CD14-positive monocyte (primary cell): ENCODE results near the gene AQP7. TPM values are rescaled to one million over a fixed set of nuclear protein-coding genes. Genes with fewer than 3 reads are reported as not detected.

Experiments
- DNase-seq, 3 donors: peaks; one replicate each; pipeline ENCODE4 v3.0.0-alpha.2; 2011 to 2022
- H2AFZ ChIP-seq: 2 replicates; pipeline ENCODE4 v1.6.0; 2012; ENCODE audit warnings: mild to moderate bottlenecking, low read depth, low read length, inconsistent platforms; ENCODE audit not compliant: insufficient read depth, poor library complexity, severe bottlenecking
- H3K27ac ChIP-seq, 2 donors: 1 replicate in 1 of 2; 2 replicates in 1 of 2; pipeline ENCODE4 v1.5.1; 2012 to 2013; ENCODE audit warnings: low read length in 2 of 2, control low read depth in 1 of 2, inconsistent platforms in 1 of 2, low read depth in 1 of 2, mild to moderate bottlenecking in 1 of 2
- H3K27me3 ChIP-seq, 2 donors: one replicate each; pipeline versions ENCODE4 v1.6.0 to v1.6.1; 2011 to 2013; ENCODE audit warnings: low read length in 2 of 2; ENCODE audit not compliant: control insufficient read depth in 2 of 2, insufficient read depth in 2 of 2
- H3K36me3 ChIP-seq, 2 donors: replicated peaks in 1 of 2; 1 replicate in 1 of 2; 2 replicates in 1 of 2; pipeline versions ENCODE4 v1.5.1 to v1.6.1; 2012 to 2013; ENCODE audit warnings: low read length in 2 of 2, control low read depth in 1 of 2, inconsistent platforms in 1 of 2, mild to moderate bottlenecking in 1 of 2; ENCODE audit not compliant: insufficient read depth in 2 of 2, control insufficient read depth in 1 of 2
- H3K4me1 ChIP-seq, 2 donors: 1 replicate in 1 of 2; 2 replicates in 1 of 2; pipeline versions ENCODE4 v1.5.1 to v1.6.1; 2012 to 2013; ENCODE audit warnings: low read length in 2 of 2, control low read depth in 1 of 2, inconsistent platforms in 1 of 2, mild to moderate bottlenecking in 1 of 2, moderate library complexity in 1 of 2; ENCODE audit not compliant: insufficient read depth in 2 of 2, control insufficient read depth in 1 of 2
- H3K4me2 ChIP-seq: replicated peaks from 2 replicates; pipeline ENCODE3; 2012; ENCODE audit warnings: low read length, moderate library complexity, mild to moderate bottlenecking; ENCODE audit not compliant: poor library complexity, severe bottlenecking; ENCODE audit errors: extremely low read depth
- H3K4me3 ChIP-seq, 3 experiments: fragments of 200-600 bp in 1 of 3; sonication (generic) in 1 of 3; replicated peaks in 1 of 3; 1 replicate in 2 of 3; 2 replicates in 1 of 3; pipeline ENCODE4 v1.5.1; 2011 to 2013; ENCODE audit warnings: low read length in 3 of 3, mild to moderate bottlenecking in 3 of 3, control low read depth in 2 of 3, low read depth in 2 of 3, inconsistent platforms in 1 of 3, moderate library complexity in 1 of 3
- H3K79me2 ChIP-seq: 2 replicates; pipeline ENCODE4 v1.6.0; 2012; ENCODE audit warnings: mild to moderate bottlenecking, control low read depth, inconsistent platforms, low read length, moderate library complexity; ENCODE audit not compliant: insufficient read depth
- H3K9ac ChIP-seq: 2 replicates; pipeline ENCODE4 v1.6.0; 2017; ENCODE audit warnings: low read length, mild to moderate bottlenecking; ENCODE audit not compliant: insufficient read depth, poor library complexity, severe bottlenecking
- H3K9me3 ChIP-seq, 2 donors: replicated peaks in 1 of 2; 1 replicate in 1 of 2; 2 replicates in 1 of 2; pipeline versions ENCODE4 v1.5.1 to v1.6.1; 2012 to 2013; ENCODE audit warnings: low read length in 2 of 2, control low read depth in 1 of 2; ENCODE audit not compliant: control insufficient read depth in 1 of 2, insufficient read depth in 1 of 2
- H4K20me1 ChIP-seq: 2 replicates; pipeline ENCODE4 v1.6.0; 2012; ENCODE audit warnings: mild to moderate bottlenecking, low read length, control low read depth, moderate library complexity; ENCODE audit not compliant: insufficient read depth
- H3K27ac Mint-ChIP-seq, 7 donors: one replicate each; pipeline ENCODE4 v1.8.0; 2020; ENCODE audit warnings: mild to moderate bottlenecking in 7 of 7, mixed read lengths in 7 of 7, moderate library complexity in 6 of 7, inconsistent platforms in 2 of 7
- H3K27me3 Mint-ChIP-seq, 3 donors: one replicate each; pipeline ENCODE4 v1.8.0; 2021 to 2022; ENCODE audit warnings: low read depth in 3 of 3, mild to moderate bottlenecking in 3 of 3, mixed read lengths in 3 of 3, moderate library complexity in 3 of 3, inconsistent platforms in 1 of 3
- H3K36me3 Mint-ChIP-seq, 2 donors: one replicate each; pipeline ENCODE4 v1.8.0; 2020; ENCODE audit warnings: mixed read lengths in 2 of 2, inconsistent platforms in 1 of 2, mild to moderate bottlenecking in 1 of 2
- H3K4me1 Mint-ChIP-seq: one replicate; pipeline ENCODE4 v1.8.0; 2020; ENCODE audit warnings: mild to moderate bottlenecking, mixed read lengths
- H3K4me3 Mint-ChIP-seq, 2 donors: one replicate each; pipeline ENCODE4 v1.8.0; 2020; ENCODE audit warnings: mild to moderate bottlenecking in 2 of 2, mixed read lengths in 2 of 2, moderate library complexity in 1 of 2
- H3K9me3 Mint-ChIP-seq, 7 donors: one replicate each; pipeline ENCODE4 v1.8.0; 2020 to 2022; ENCODE audit warnings: mixed read lengths in 7 of 7, mild to moderate bottlenecking in 6 of 7, moderate library complexity in 6 of 7, inconsistent platforms in 2 of 7
- WGBS: methylation state at CpG from one replicate; pipeline ENCODE4 v1.1.5; 2013; ENCODE audit warnings: missing lambda C conversion rate; ENCODE audit not compliant: insufficient coverage; 5-methylcytosine and 5-hydroxymethylcytosine counted together
- intact Hi-C, 2 donors: fragments of 100-400 bp; cut with micrococcal nuclease; formaldehyde crosslinking; loops; one replicate each; pipeline versions ENCODE4 v1.15.0 to v1.15.1; 2023
- polyA plus RNA-seq, 3 donors: library from polyadenylated mRNA; depleted of rRNA in 1 of 3; unstranded in 2 of 3; stranded (reverse) in 1 of 3; fragments of 300-500 nt in 2 of 3; fragments of >200 nt in 1 of 3; fragmentation: Illumina TruSeq in 2 of 3; gene quantifications; 1 replicate in 2 of 3; 2 replicates in 1 of 3; pipeline ENCODE4 v1.2.3, GENCODE V29; 2012 to 2021
- TF ChIP-seq, protein P1 (sequence below): fragments of 200-600 bp; IDR thresholded peaks from one replicate; pipeline ENCODE4 v1.8.0; 2022; ENCODE audit warnings: antibody characterized with exemption, mild to moderate bottlenecking

The AQP7 gene
- polyA plus RNA-seq, 3 donors: not detected

GRCh38 chr9:33377089-33377715 lies 25.2 kb downstream of the AQP7 start:
- no peaks in the 10 kb centered on the region for H4K20me1 ChIP-seq
- Mint-ChIP-seq H3K27me3 (peaks cover 0 to 3% (median 0%) of the 10 kb centered on the region in 3 donors), H3K9me3 (peaks cover 0 to 2% (median 0%) of the 10 kb centered on the region in 7 donors), H3K4me3 (no peak overlapping the region), H3K4me1 (peaks cover 20% of the 10 kb centered on the region), H3K36me3 (peaks cover 3 to 5% of the 10 kb centered on the region in 2 donors), H3K27ac (peak overlapping the region in 1 of 7 donors; percentile 20)
- intact Hi-C loops: no loop called here
- no peak for DNase-seq
- H3K27me3 ChIP-seq: no peaks in the 10 kb centered on the region
- H3K4me3 ChIP-seq: no peak overlapping the region
- no peak overlapping the region for H3K9ac ChIP-seq
- TF ChIP-seq, protein P1, sequence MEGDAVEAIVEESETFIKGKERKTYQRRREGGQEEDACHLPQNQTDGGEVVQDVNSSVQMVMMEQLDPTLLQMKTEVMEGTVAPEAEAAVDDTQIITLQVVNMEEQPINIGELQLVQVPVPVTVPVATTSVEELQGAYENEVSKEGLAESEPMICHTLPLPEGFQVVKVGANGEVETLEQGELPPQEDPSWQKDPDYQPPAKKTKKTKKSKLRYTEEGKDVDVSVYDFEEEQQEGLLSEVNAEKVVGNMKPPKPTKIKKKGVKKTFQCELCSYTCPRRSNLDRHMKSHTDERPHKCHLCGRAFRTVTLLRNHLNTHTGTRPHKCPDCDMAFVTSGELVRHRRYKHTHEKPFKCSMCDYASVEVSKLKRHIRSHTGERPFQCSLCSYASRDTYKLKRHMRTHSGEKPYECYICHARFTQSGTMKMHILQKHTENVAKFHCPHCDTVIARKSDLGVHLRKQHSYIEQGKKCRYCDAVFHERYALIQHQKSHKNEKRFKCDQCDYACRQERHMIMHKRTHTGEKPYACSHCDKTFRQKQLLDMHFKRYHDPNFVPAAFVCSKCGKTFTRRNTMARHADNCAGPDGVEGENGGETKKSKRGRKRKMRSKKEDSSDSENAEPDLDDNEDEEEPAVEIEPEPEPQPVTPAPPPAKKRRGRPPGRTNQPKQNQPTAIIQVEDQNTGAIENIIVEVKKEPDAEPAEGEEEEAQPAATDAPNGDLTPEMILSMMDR: no peak
- peaks cover 5 to 8% of the 10 kb centered on the region in 2 donors for H3K4me1 ChIP-seq
- no peaks in the 10 kb centered on the region for H3K9me3 ChIP-seq
- WGBS: 100% methylated on average over 5 of the region's 12 CpGs
- H3K79me2 ChIP-seq: no peaks in the 10 kb centered on the region
- peaks cover 5 to 10% of the 10 kb centered on the region in 2 donors for H3K36me3 ChIP-seq
- H3K27ac ChIP-seq: no peak overlapping the region
- H3K4me2 ChIP-seq: no peak overlapping the region
- no peak overlapping the region for H2AFZ ChIP-seq

DNA sequence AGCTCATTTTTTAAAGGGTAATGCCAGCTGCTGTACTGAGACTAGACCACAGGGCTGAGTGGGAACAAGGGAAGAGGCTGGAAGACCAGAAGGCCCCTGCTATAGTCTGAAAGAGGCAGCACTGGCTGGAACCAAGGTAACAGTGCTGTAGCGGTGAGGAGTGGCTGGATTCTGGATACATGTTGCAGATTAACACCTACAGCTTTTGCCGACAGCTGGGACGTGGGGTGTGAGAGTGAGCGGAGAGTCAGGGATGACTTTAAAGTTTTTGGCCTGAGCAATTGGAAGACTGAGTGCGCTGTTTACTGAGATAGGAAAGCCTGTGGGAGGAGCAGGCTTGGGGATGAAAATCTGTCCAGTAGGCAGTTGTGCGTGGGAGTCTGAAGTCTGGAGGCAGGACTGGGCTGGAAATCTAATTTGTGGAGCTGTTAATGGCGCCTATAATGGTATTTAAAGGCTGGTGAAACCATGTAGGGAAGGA lies 26.5 kb downstream of the AQP7 start:
- no peak overlapping the region for H3K4me3 Mint-ChIP-seq
- H3K9me3 ChIP-seq: no peaks in the 10 kb centered on the region

More for the DNA sequence above, 26.5 kb downstream of the AQP7 start:
- no peaks in the 10 kb centered on the region for H4K20me1 ChIP-seq
- Mint-ChIP-seq H3K36me3 (peaks cover 14 to 18% of the 10 kb centered on the region in 2 donors), H3K9me3 (peaks cover 0 to 2% (median 0%) of the 10 kb centered on the region in 7 donors), H3K27me3 (peaks cover 0 to 3% (median 0%) of the 10 kb centered on the region in 3 donors), H3K27ac (peak overlapping the region in 1 of 7 donors; percentile 43), H3K4me1 (peaks cover 20% of the 10 kb centered on the region)
- WGBS: 100% methylated on average over 7 of the region's 7 CpGs
- H2AFZ ChIP-seq: no peak overlapping the region
- intact Hi-C loops: no loop called here
- no peaks in the 10 kb centered on the region for H3K27me3 ChIP-seq
- no peak overlapping the region for H3K27ac ChIP-seq
- no peak overlapping the region for H3K9ac ChIP-seq
- TF ChIP-seq, protein P1: no peak
- H3K4me1 ChIP-seq: peaks cover 5 to 8% of the 10 kb centered on the region in 2 donors
- H3K36me3 ChIP-seq: peaks cover 16 to 23% of the 10 kb centered on the region in 2 donors
- DNase-seq: no peak
- H3K4me3 ChIP-seq: no peak overlapping the region
- no peak overlapping the region for H3K4me2 ChIP-seq
- no peaks in the 10 kb centered on the region for H3K79me2 ChIP-seq
